GM12864 (cell line): ENCODE measurements around the gene FBLN1.

ENCODE experiments used
- DNase-seq: peaks from one replicate; pipeline ENCODE4 v3.0.0-alpha.2; 2011; ENCODE audit warnings: low read depth
- H3K4me3 ChIP-seq: 2 replicates; pipeline ENCODE4 v1.5.1; 2011; ENCODE audit warnings: mild to moderate bottlenecking, low read depth, low read length, control low read depth
- CTCF ChIP-seq: IDR thresholded peaks from 2 replicates; pipeline ENCODE4 v1.5.1; 2011; ENCODE audit warnings: low read depth, mild to moderate bottlenecking, moderate library complexity, low read length, control low read depth, inconsistent platforms; ENCODE audit errors: missing control alignments

FBLN1 gene

GRCh38 chr22:45639747-45640102 is 137.0 kb downstream of the FBLN1 start:
- H3K4me3 ChIP-seq = no peak overlapping the region
- DNase-seq = no peak
- no peak for TF ChIP-seq CTCF

GRCh38 chr22:45640291-45640940 is 137.7 kb downstream of the FBLN1 start:
- no peak overlapping the region for H3K4me3 ChIP-seq
- TF ChIP-seq CTCF = no peak
- DNase-seq = no peak

- DNase-seq = no peak
- TF ChIP-seq CTCF = no peak
- no peak overlapping the region for H3K4me3 ChIP-seq
Observed at GRCh38 chr22:45640941-45641621, 138.4 kb downstream of the FBLN1 start.

- DNase-seq = no peak
- no peak for TF ChIP-seq CTCF
- no peak overlapping the region for H3K4me3 ChIP-seq
Observed at GRCh38 chr22:45642986-45643385, 140.3 kb downstream of the FBLN1 start.

GRCh38 chr22:45644714-45645113 is 142.0 kb downstream of the FBLN1 start:
- DNase-seq = no peak
- no peak overlapping the region for H3K4me3 ChIP-seq
- no peak for TF ChIP-seq CTCF

- no peak for DNase-seq
- no peak overlapping the region for H3K4me3 ChIP-seq
- TF ChIP-seq CTCF = no peak
Observed at GRCh38 chr22:45645150-45645525, 142.5 kb downstream of the FBLN1 start.
